Dermis microvascular lymphatic vessel endothelial cell (primary cell): ENCODE measurements around the gene RPP38. TPM values are rescaled to one million over a fixed set of nuclear protein-coding genes. Genes with fewer than 3 reads are reported as not detected.
A peak's percentile ranks its signal among the peaks of the same experiment; 100 is the strongest.

Source experiments
- DNase-seq, 2 donors: peaks; one replicate each; pipeline versions ENCODE4 v3.0.0 to v3.0.0-alpha.2; 2010; ENCODE audit warnings: low read depth in 2 of 2
- total RNA-seq: library from RNA; depleted of rRNA; stranded (reverse); fragments of >200 nt; gene quantifications from 2 replicates; pipeline ENCODE4 v1.2.1, GENCODE V29; 2014

Gene RPP38, protein sequence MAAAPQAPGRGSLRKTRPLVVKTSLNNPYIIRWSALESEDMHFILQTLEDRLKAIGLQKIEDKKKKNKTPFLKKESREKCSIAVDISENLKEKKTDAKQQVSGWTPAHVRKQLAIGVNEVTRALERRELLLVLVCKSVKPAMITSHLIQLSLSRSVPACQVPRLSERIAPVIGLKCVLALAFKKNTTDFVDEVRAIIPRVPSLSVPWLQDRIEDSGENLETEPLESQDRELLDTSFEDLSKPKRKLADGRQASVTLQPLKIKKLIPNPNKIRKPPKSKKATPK
- total RNA-seq: 6.5 and 10.2 TPM in 2 replicates

DNA sequence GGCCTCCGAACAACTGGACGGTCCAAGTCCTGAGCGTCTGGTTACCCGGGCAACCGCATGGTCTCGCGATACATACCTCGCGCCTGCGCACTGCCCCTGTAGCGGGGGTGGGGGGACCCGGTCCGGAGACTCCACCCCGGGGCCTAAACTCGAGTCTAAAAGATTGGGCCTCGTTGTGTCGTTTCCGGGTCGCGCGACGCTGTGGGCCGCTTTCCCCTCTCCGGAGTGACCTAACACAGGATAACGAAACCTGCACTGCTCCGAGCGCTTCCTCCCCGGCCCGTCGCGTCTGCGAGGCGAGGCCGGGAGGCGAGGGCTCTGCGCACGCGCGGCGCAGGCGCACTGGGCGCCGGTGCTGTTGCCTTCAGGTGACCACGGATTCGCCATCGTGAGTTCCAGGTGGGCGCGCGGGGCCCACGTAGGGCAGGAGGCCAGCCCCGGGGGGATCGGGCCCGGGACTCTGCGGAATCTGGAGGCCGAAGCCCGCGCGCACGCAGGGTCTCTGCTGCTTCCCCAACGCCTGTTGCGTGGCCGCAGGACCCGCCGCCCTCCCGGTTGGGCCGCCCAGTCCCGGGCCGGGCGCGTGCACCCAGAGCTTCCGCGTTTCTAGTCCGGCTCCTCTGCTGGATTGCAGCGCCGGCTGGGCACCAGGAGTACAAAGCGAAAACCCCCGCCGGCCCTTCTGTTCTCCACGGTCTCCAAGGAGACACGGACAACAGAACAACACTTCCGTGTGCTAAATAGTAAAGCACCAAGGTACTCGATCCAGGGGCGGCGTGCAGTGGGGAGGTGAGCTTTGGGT, at the start of gene RPP38:
RPP38 (plus strand) TSS at position 345 of the 802 bp plus-strand sequence. CDS start 5,960 bp downstream, outside the sequence.
- peak; percentile 90 to 96 for DNase-seq

DNA sequence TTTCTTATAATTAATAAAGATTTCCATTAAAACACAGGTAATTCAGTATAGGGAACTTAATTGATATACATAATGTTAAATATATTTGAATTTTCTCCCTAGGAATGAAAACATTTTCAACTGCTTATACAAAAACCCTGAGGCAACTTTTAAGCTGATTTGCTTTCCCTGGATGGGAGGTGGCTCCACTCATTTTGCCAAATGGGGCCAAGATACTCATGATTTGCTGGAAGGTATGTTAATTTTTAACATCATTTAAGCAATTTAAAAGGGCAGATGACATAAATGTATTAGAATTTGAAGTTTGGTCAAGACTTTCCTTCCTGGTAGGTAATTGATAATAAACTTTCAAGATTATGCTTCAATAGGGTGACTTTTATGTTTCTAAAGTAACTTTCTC, 47.6 kb upstream of the RPP38 start:
- DNase-seq: no peak

DNA sequence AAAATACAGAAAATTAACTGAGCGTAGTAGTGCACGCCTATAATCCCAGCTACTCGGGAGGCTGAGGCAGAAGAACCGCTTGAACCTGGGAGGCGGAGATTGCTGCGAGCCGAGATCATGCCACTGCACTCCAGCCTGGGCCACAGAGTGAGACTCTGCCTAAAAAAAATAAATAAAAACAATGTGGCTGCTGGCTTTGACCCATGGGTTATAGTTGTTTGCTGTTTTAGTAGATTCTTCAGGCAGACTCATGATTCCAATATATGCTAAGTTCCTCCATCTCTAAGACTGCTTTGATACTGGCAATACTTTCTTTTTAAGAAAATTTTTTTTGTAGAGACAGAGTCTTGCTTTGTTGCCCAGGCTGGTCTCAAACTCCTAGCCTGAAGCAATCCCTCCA, 45.0 kb upstream of the RPP38 start:
- no peak for DNase-seq

DNA sequence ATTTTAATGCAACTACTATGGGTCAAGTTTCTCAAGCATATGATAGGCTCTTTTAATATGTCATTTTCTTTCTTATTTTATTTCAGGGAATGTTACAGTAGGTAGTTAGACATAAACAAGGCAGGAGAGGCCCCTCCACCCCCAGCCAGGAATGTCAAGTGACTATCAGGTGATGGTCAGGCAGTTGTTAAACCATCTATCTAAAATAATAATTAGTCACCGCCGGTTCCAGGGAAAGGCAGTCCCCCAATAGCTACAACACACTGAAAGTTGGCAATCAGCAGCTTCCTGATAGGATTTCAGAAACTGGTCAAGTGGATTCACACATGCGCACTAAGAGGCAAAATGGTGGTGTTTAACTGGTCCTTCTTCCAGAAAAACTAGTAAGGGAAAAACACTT, 44.1 kb upstream of the RPP38 start:
- DNase-seq: no peak

DNA sequence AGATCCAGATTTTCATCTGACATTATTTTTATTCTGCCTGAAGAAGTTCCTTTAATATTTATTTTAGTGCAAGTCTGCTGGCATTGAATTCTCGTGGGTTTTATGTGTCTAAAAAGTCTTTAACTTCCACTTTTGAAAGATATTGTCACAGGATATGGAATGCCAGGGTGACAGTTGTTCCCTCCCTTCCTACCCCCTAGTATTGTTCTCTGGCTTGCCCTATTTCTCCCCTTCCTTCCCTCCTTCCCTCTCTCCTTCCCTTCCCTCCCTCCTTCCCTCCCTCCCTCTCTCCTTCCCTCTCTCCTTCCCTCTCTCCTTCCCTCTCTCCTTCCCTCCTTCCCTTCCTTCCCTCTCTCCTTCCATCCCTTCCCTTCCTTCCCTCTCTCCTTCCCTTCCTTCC, 38.5 kb upstream of the RPP38 start:
- no peak for DNase-seq

DNA sequence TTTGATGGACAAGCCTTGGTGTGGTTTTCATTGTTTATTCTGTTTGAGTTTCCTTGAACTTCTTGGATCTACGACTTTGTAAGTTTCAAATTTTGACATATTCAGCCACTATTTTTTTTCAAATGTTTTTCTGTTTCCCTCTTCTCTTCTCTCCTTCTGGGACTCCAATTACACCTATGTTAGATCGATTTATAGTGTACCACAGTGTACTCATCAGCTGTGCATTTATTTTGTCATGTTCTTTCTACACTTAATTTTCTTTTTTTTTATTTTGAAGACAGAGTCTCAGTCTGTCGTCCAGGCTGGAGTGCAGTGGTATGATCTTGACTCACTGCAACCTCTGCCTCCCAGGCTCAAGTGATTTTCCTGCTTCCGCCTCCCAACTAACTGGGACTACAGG, 37.2 kb upstream of the RPP38 start:
- DNase-seq: no peak

DNA sequence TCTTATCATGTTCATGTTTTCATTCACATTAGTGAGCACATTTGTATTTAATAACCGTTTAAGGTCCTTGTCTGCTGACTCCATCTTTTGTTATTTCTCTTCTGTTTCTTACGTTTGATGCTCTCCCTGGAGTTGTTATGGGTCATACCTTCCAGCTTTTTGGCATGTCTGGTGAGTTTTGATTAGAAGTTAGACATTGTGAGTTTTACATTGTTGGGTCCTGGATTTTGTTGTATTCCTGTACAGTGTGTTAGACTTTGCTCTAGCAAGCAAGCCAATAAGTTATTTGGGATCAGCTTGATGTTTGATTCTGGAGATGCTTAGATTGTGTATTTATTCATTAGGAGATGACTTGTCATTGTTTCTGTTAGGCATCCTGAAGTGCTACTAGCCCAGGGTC, 36.5 kb upstream of the RPP38 start:
- DNase-seq: no peak

DNA sequence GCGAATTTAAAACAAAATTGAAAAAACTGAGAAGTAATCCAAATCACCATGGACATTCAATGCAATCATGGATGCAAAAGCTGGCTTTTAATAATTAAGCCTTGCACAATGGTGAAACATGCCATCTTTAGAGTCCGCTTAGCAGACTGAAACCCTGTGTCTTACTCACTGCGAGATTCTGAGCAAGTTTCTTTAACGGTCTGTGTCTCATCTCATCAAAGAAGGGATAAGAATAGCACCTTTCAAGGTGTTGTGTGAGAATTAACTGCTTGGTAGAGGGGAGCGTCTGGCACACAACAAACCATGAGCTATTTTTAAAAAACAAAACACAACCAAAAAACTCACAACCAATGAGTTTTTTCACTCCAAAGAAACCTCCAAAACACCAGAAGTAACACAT, 30.0 kb upstream of the RPP38 start:
- no peak for DNase-seq

DNA sequence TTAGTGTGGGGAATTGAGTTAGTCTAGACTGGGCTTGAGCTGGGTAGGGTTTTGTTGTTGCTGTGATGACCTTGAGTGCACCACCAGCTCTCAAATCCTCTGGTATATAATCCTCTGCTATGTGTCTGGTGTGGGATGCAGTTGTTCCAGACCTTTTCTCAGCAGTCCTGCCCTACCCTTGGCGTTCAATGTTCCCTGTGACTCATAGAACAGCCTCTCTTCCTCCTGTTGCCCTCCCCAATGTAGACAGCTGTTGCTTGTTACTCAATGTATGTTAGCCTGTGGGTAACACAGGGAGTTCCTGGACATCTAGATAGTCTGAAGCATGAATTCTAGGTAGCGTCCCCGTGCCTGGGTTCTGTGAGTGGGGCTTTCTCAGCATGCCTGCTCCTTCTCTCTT, 28.4 kb upstream of the RPP38 start:
- no peak for DNase-seq

DNA sequence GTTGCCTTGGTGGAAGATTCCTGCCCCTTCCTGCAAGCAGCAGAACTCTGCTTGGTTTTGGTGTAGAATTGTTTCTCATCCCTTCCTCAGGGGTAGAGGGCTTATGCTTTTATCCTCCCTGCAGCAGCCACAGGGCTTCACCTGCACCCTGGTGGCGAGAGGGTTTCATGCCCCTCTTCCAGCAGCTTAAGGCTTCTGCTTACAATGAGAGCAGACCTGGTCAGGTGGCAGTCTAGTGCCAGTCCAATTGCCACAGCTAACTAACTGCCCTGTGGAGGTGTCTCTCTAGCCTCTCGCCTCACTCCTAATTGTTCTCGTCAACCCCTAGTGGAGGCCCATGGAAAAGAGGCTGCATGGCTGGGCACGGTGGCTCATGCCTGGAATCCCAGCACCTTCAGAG, 27.9 kb upstream of the RPP38 start:
- no peak for DNase-seq

DNA sequence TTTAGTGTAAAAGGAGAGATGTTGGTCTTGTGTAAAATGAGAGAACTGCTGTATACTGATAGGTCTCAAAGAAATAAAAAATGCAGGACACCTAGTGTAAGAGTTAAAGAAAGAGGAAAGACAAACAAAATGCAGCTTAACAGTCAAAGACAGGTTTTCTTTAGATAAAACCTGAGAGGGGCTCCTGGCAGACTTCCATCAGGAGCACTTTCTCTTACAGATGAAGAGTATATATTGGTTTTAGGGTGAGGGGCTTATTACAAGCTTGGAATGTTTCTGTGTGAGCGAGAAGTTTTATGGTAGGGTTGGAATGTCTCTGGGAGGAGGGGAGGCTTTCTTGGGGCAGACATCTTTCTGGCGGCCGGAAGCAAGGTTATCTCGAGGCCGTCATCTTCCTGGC, 24.8 kb upstream of the RPP38 start:
- DNase-seq: no peak

DNA sequence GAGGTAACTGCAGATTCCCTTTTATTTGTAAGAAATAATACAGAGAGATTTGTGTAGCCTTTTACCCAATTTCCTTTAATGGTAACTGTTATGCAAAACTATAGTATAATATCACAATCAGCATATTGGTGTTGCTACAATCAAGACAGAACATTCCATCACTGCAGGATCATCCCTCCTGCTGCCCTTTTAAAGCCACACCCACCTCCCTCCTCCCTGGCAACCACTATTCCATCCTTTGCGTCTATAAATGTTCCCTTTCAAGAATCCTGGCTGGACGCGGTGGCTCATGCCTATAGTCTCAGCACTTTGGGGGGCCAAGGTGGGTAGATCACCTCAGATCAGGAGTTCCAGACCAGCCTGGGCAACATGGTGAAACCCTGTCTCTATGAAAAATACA, 21.7 kb upstream of the RPP38 start:
- no peak for DNase-seq

DNA sequence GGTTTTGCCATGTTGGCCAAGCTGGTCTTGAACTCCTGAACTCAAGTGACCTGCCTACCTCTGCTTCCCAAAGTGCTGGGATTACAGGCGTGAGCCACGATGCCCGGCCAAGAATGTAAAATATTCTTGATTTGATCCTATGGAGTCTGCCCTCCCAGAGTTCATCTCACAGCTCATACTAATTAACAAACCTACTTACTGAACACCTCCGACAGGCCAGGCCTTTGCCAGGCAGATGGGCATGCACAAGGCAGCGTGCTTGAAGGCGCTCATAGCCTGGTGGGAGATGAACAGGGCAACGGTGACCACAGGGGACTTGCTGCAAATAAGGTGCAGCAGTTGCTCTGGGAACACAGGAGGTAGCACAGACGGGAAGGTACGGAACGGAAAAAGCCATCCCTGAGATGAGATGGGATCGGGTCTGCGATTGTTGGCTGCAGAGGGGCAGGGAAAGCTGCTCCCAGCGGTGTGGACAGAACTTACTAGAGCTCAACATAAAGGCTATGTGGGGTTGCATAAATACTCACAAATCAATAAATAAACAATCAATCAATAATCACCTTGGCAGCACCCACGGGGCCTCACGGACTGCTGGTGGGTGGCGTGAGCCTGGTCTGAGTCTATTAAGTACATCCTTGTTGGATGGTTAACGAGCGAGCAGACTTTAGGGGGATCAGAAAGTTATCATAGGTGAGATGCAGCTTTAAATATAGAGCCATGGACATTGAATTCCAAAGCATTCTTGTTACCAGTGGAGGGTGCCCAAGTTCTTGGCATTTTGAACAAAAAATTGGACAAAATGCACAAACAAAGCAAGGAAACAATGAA, 13.3 kb upstream of the RPP38 start:
- no peak for DNase-seq

DNA sequence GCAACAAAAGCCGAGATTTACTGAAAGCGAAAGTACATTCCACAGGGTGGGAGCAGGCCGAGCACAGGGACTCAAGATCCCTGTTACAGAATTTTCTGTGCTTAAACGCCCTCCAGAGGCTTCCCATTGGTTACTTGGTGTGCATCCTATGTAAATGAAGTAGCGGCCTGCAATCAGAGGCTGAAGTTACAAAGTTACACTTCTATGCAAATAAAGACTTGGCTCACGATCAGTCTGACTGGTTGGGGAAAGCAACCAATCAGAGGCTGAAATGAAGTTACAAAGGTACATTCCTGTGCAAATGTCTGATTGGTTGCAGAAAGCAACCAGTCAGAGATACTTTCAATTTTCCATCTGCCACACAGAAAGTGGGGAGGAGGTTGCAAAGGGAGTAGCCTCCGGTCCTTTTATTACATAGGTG, 12.6 kb upstream of the RPP38 start:
- DNase-seq: peak; percentile 96 to 97

DNA sequence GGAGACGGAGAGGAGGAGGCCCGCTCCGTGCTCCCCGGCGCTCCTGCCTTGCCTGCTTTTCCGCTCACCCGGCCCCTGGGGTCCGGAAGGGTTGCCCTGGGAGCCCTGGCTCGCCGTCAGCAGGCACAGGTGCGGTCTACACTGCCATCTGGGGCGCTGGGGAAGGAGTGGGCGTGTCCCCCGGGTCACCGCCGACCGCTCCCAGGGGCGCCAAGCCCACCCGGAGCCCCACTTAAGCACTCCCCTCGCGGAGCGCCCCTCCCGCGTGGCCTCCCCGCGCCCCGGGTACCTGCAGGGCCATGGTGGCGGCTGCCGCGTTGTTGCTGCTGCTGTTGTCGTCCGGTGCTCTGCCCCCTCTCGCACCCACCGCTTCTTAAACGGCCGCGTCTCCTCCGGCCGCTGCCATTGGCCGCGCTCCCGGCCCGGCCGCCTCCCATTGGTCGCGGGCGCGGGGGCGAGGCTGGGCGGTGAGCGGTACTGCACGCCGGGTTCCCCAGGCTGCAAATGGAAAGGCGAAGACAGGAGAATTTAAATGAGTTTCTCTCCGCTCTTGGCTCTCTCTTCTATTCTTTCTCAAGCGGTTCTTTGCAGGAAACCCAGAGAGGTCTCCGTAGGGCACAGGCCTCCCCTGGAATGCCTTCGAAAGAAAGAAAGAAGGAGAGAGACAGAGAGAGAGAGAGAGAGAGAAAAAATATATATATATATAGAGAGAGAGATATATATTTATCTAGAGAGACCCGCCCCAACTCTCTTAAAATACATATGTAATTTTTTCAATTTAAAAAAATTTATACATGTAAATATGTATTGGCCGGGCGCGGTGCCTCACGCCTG, 8.5 kb upstream of the RPP38 start, which contains the start of gene ACBD7:
ACBD7 (minus strand) TSS at position 349 of the 834 bp plus-strand sequence; CDS start at position 301, 48 bp downstream.
- peak; percentile 23 to 84 for DNase-seq

DNA sequence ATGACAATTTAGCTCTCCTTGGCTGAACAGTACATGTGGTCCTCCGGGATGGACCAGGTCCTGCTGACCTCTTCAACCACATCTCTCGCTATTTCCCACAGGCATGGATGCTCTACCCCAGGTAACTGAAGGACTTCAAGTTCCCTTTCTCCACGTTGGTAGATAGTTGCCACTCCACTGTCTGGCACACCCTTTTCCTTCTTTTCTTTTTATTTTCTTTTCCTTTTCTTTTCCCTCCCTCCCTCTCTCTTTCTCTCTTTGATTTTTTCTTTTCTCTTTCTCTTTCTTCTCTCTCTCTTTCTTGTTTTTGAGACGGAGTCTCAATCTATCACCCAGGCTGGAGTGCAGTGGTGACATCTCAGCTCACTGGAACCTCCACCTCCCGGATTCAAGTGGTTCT, 5.7 kb upstream of the RPP38 start:
- no peak for DNase-seq

DNA sequence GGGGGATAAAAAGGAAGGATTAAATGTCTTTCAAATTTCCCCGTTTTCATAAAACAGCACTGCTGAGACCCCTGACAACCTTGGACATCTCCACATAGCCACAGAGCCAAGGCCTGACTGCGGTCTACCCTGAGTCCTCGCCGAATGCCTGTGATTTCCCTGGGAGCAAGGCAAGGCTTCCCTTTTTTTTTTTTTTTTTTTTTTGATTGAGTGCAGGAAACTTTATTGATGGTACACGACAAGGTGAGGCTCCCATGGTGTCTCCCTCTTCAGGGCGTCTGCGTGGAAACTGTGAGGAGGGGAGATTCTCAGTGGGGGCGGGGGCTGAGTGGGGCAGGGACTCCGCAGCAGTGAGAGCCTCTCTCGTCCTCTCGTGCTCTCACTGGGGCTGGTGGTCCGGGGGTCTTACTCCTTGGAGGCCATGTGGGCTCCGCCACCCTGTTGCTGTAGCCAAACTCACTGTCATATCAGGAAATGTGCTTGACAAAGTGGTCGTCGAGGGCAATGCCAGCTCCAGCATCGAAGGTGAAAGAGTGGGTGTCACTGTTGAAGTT, 4.2 kb upstream of the RPP38 start:
- DNase-seq: no peak

DNA sequence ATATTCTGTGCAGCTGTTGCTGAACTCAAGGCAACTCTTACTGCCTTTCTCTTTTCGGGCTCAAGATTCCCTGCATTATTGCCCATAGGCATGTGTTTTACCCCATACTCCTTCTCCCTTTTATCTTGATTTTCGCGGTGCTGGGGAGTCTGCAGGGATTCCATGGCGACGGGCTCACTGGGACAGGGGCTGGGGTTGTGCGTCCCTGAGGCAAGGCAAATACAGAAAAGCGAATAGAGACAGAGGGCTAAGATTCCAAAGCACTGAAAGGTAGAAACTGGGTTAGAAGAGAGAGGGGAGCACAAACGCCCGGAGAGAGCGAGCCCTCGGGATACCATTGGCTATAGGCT, 519 bp upstream of the RPP38 start:
- no peak for DNase-seq

DNA sequence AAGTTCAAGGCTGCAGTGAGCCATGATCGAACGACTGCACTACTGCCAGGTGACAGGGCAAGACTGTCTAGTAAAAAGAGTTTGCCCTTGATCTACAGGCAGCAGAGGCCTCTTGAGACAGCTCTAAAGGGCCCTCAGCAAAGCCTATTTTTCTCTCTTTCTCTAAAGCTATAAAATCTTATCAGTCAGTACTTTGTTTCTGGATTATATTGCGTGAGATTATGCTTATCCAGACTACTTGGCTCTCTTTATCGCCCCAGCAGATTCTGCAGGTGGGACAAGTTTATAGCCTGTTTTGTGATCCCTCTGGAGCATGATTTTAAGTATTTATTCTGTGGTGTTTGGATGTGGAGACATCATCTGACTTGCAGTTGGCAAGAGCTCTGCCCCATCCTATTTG, 2.7 kb downstream of the RPP38 start:
- no peak for DNase-seq

DNA sequence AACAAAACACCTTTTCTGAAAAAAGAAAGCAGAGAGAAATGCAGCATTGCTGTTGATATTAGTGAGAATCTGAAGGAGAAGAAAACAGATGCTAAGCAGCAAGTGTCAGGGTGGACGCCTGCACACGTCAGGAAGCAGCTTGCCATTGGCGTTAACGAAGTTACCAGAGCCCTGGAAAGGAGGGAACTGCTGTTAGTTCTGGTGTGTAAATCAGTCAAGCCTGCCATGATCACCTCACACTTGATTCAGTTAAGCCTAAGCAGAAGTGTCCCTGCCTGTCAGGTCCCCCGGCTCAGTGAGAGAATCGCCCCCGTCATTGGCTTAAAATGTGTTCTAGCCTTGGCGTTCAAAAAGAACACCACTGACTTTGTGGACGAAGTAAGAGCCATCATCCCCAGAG, 6.4 kb downstream of the RPP38 start:
- DNase-seq: no peak
